Nephron (organoid): ENCODE data around the gene HOXA3.

Source experiments
- H3K27ac Mint-ChIP-seq, 3 experiments: 2 replicates each; pipeline ENCODE4 v1.8.0; 2020; ENCODE audit warnings: mixed read lengths in 3 of 3, mild to moderate bottlenecking in 2 of 3, moderate library complexity in 1 of 3
- H3K27me3 Mint-ChIP-seq: 2 replicates; pipeline ENCODE4 v1.8.0; 2021; ENCODE audit warnings: low read depth, mild to moderate bottlenecking, moderate library complexity, mixed read lengths
- H3K36me3 Mint-ChIP-seq: 2 replicates; pipeline ENCODE4 v1.8.0; 2020; ENCODE audit warnings: low read depth, mixed read lengths
- H3K4me1 Mint-ChIP-seq: 2 replicates; pipeline ENCODE4 v1.8.0; 2020; ENCODE audit warnings: mixed read lengths
- H3K4me3 Mint-ChIP-seq, 3 experiments: 2 replicates each; pipeline ENCODE4 v1.8.0; 2020; ENCODE audit warnings: mild to moderate bottlenecking in 3 of 3, mixed read lengths in 3 of 3, moderate library complexity in 2 of 3
- H3K9me3 Mint-ChIP-seq: 2 replicates; pipeline ENCODE4 v1.8.0; 2020; ENCODE audit warnings: mixed read lengths
- CTCF ChIP-seq, 3 experiments: fragments of 200-600 bp; sonication (generic); IDR thresholded peaks; one replicate each; pipeline ENCODE4 v1.5.0; 2021; ENCODE audit warnings: antibody characterized with exemption in 3 of 3; ENCODE audit not compliant: unreplicated experiment in 3 of 3

The HOXA3 gene

GRCh38 chr7:27095897-27096767, 56.3 kb downstream of the HOXA3 start, which contains the start of gene HOXA1:
TSS of gene HOXA1 (minus strand) at chr7:27096000. CDS start at chr7:27095912, 88 bp downstream.
- Mint-ChIP-seq H3K27me3 (peaks cover 31% of the 10 kb centered on the region), H3K36me3 (peaks cover 23% of the 10 kb centered on the region), H3K4me3 (peak within 1 kb of the TSS; percentile 94 to 97 (median 96)), H3K9me3 (no peaks in the 10 kb centered on the region), H3K27ac (peak within 1 kb of the TSS; percentile 99 to 100 (median 99)), H3K4me1 (peaks cover 82% of the 10 kb centered on the region)
- no peak for TF ChIP-seq CTCF (IDR thresholded peaks at IDR 0.05; ENCODE audit: unreplicated experiment in 3 of 3)

- TF ChIP-seq CTCF (IDR thresholded peaks at IDR 0.05; ENCODE audit: unreplicated experiment in 3 of 3): no peak
- H3K4me3 Mint-ChIP-seq: peak overlapping the region; percentile 94 to 97 (median 96)
- H3K27ac Mint-ChIP-seq: peak overlapping the region; percentile 87 to 100 (median 99)
- no peaks in the 10 kb centered on the region for H3K9me3 Mint-ChIP-seq
- peaks cover 29% of the 10 kb centered on the region for H3K27me3 Mint-ChIP-seq
- peaks cover 14% of the 10 kb centered on the region for H3K36me3 Mint-ChIP-seq
- peaks cover 82% of the 10 kb centered on the region for H3K4me1 Mint-ChIP-seq
Observed at GRCh38 chr7:27095050-27095896, 57.1 kb downstream of the HOXA3 start.

- Mint-ChIP-seq H3K4me1 (peaks cover 75% of the 10 kb centered on the region), H3K9me3 (no peaks in the 10 kb centered on the region), H3K4me3 (peak overlapping the region; percentile 94 to 97 (median 96))
Observed at GRCh38 chr7:27094304-27095049, 57.9 kb downstream of the HOXA3 start.

GRCh38 chr7:27093184-27093895, 59.0 kb downstream of the HOXA3 start:
- H3K4me1 Mint-ChIP-seq: peaks cover 64% of the 10 kb centered on the region
- H3K27ac Mint-ChIP-seq: peak overlapping the region in 1 of 3 experiments; percentile 15
- H3K36me3 Mint-ChIP-seq: no peaks in the 10 kb centered on the region
- peak overlapping the region; percentile 62 to 67 (median 66) for H3K4me3 Mint-ChIP-seq
- H3K27me3 Mint-ChIP-seq: peaks cover 32% of the 10 kb centered on the region
- no peak for TF ChIP-seq CTCF (IDR thresholded peaks at IDR 0.05; ENCODE audit: unreplicated experiment in 3 of 3)
- H3K9me3 Mint-ChIP-seq: no peaks in the 10 kb centered on the region

More at GRCh38 chr7:27094304-27095049, 57.9 kb downstream of the HOXA3 start:
- Mint-ChIP-seq H3K27ac (peak overlapping the region in 2 of 3 experiments; percentile 87 to 100), H3K27me3 (peaks cover 30% of the 10 kb centered on the region), H3K36me3 (peaks cover 6% of the 10 kb centered on the region)
- no peak for TF ChIP-seq CTCF (IDR thresholded peaks at IDR 0.05; ENCODE audit: unreplicated experiment in 3 of 3)

GRCh38 chr7:27092819-27093110, 59.6 kb downstream of the HOXA3 start:
- Mint-ChIP-seq H3K4me1 (peaks cover 62% of the 10 kb centered on the region), H3K9me3 (no peaks in the 10 kb centered on the region), H3K27ac (peak overlapping the region; percentile 34 to 75 (median 62)), H3K27me3 (peaks cover 32% of the 10 kb centered on the region), H3K36me3 (no peaks in the 10 kb centered on the region), H3K4me3 (peak overlapping the region; percentile 24 to 65 (median 43))
- TF ChIP-seq CTCF (IDR thresholded peaks at IDR 0.05; ENCODE audit: unreplicated experiment in 3 of 3): no peak
